KMS-11 (cell line): ENCODE measurements around the gene BRI3BP.

ENCODE experiments used
- H2AFZ ChIP-seq: fragments of 200-600 bp; sonication (generic); 2 replicates; pipeline ENCODE4 v1.6.1; 2016; ENCODE audit warnings: antibody characterized with exemption, mixed run types, low read depth
- H3K27ac ChIP-seq: fragments of 200-600 bp; sonication (generic); 2 replicates; pipeline ENCODE4 v1.6.1; 2016; ENCODE audit warnings: mild to moderate bottlenecking, mixed run types
- H3K27me3 ChIP-seq: fragments of 200-600 bp; sonication (generic); 2 replicates; pipeline ENCODE4 v1.6.1; 2017; ENCODE audit warnings: mild to moderate bottlenecking, low read depth, mixed run types, moderate library complexity; ENCODE audit not compliant: insufficient read depth
- H3K36me3 ChIP-seq: fragments of 200-600 bp; sonication (generic); 2 replicates; pipeline ENCODE4 v1.6.1; 2017; ENCODE audit warnings: mild to moderate bottlenecking, mixed run types; ENCODE audit not compliant: insufficient read depth
- H3K4me1 ChIP-seq: fragments of 200-600 bp; sonication (generic); 2 replicates; pipeline ENCODE4 v1.6.1; 2016; ENCODE audit warnings: mild to moderate bottlenecking, low read depth, mixed run types; ENCODE audit not compliant: poor library complexity, severe bottlenecking
- H3K4me2 ChIP-seq: fragments of 200-600 bp; sonication (generic); 2 replicates; pipeline ENCODE4 v1.7.0; 2016; ENCODE audit warnings: mild to moderate bottlenecking, mixed run types
- H3K4me3 ChIP-seq: fragments of 200-600 bp; sonication (generic); IDR thresholded peaks from 2 replicates; pipeline ENCODE4 v1.6.1; 2017; ENCODE audit warnings: low read depth, low read length, mixed read lengths; ENCODE audit not compliant: insufficient read depth
- H3K79me2 ChIP-seq: fragments of 200-600 bp; sonication (generic); 2 replicates; pipeline ENCODE4 v1.6.1; 2016; ENCODE audit warnings: low read depth, mixed run types; ENCODE audit not compliant: insufficient read depth
- H3K9ac ChIP-seq: fragments of 200-600 bp; sonication (generic); 2 replicates; pipeline ENCODE4 v1.6.1; 2016; ENCODE audit warnings: mild to moderate bottlenecking, mixed run types
- H4K20me1 ChIP-seq: fragments of 200-600 bp; sonication (generic); 2 replicates; pipeline ENCODE4 v1.6.1; 2016; ENCODE audit warnings: mild to moderate bottlenecking, mixed run types; ENCODE audit not compliant: insufficient read depth
- CTCF ChIP-seq: fragments of 200-600 bp; sonication (generic); conservative IDR thresholded peaks from 2 replicates; pipeline ENCODE4 v1.6.1; 2017; ENCODE audit warnings: low read depth, mild to moderate bottlenecking, antibody characterized with exemption, low read length, moderate library complexity, mixed read lengths

BRI3BP gene

GRCh38 chr12:124953689-124954405 lies 39.6 kb upstream of the BRI3BP start:
- Histone ChIP-seq H3K9ac (no peak overlapping the region), H3K27ac (no peak overlapping the region), H3K4me3 (no peak overlapping the region), H3K36me3 (no peaks in the 10 kb centered on the region), H2AFZ (no peak overlapping the region), H3K4me1 (no peaks in the 10 kb centered on the region), H3K27me3 (no peaks in the 10 kb centered on the region), H3K4me2 (no peak overlapping the region), H4K20me1 (no peaks in the 10 kb centered on the region), H3K79me2 (no peaks in the 10 kb centered on the region)
- TF ChIP-seq CTCF, result no peak

- H3K4me1 ChIP-seq, result no peaks in the 10 kb centered on the region
- no peak overlapping the region for H3K27ac ChIP-seq
- H2AFZ ChIP-seq, result no peak overlapping the region
- no peaks in the 10 kb centered on the region for H3K79me2 ChIP-seq
- no peaks in the 10 kb centered on the region for H3K27me3 ChIP-seq
- no peak overlapping the region for H3K4me3 ChIP-seq
- H4K20me1 ChIP-seq, result no peaks in the 10 kb centered on the region
- no peaks in the 10 kb centered on the region for H3K36me3 ChIP-seq
- H3K9ac ChIP-seq, result no peak overlapping the region
- H3K4me2 ChIP-seq, result no peak overlapping the region
- no peak for TF ChIP-seq CTCF
Measured at GRCh38 chr12:124954771-124955170, 38.7 kb upstream of the BRI3BP start.

- no peak overlapping the region for H3K9ac ChIP-seq
- no peak overlapping the region for H2AFZ ChIP-seq
- H3K4me3 ChIP-seq, result no peak overlapping the region
- H3K4me1 ChIP-seq, result peaks cover 2% of the 10 kb centered on the region
- TF ChIP-seq CTCF, result no peak
- H3K4me2 ChIP-seq, result no peak overlapping the region
- H3K36me3 ChIP-seq, result no peaks in the 10 kb centered on the region
- H3K27ac ChIP-seq, result no peak overlapping the region
- no peaks in the 10 kb centered on the region for H3K79me2 ChIP-seq
- no peaks in the 10 kb centered on the region for H4K20me1 ChIP-seq
- no peaks in the 10 kb centered on the region for H3K27me3 ChIP-seq
Measured at GRCh38 chr12:124956571-124956970, 36.9 kb upstream of the BRI3BP start.

GRCh38 chr12:124961055-124961454 lies 32.4 kb upstream of the BRI3BP start:
- no peaks in the 10 kb centered on the region for H3K36me3 ChIP-seq
- no peak overlapping the region for H3K4me2 ChIP-seq
- H3K27ac ChIP-seq, result no peak overlapping the region
- no peak for TF ChIP-seq CTCF
- no peak overlapping the region for H3K4me3 ChIP-seq
- no peak overlapping the region for H3K9ac ChIP-seq
- no peaks in the 10 kb centered on the region for H3K79me2 ChIP-seq
- no peaks in the 10 kb centered on the region for H3K27me3 ChIP-seq
- peaks cover 20% of the 10 kb centered on the region for H3K4me1 ChIP-seq
- H4K20me1 ChIP-seq, result no peaks in the 10 kb centered on the region
- H2AFZ ChIP-seq, result no peak overlapping the region
